ENCODE results near the gene ZBTB32. TPM values are rescaled to one million over a fixed set of nuclear protein-coding genes. Genes with fewer than 3 reads are reported as not detected.

ZBTB32 gene
- total RNA-seq, 1 experiment from 2014 or later = 0.06 TPM

Other genes with a start within 250 kb of the ZBTB32 start
- gene KRTDAP, start 214.1 kb upstream of the ZBTB32 start, total RNA-seq (2014; rRNA removed; shearing (Covaris generic)) = not detected in 2 replicates
- 38.1 and 54.3 TPM in 2 replicates for gene DMKN, start 190.9 kb upstream of the ZBTB32 start, total RNA-seq (2014; rRNA removed; shearing (Covaris generic))
- 0.11 TPM in 1 of 2 replicates, not detected in the other for gene SBSN, start 176.2 kb upstream of the ZBTB32 start, total RNA-seq (2014; rRNA removed; shearing (Covaris generic))
- gene GAPDHS, start 171.1 kb upstream of the ZBTB32 start, total RNA-seq (2014; rRNA removed; shearing (Covaris generic)) = not detected in 2 replicates
- 113 and 114 TPM in 2 replicates for gene TMEM147, start 158.9 kb upstream of the ZBTB32 start, total RNA-seq (2014; rRNA removed; shearing (Covaris generic))
- not detected in 2 replicates for gene ATP4A, start 140.9 kb upstream of the ZBTB32 start, total RNA-seq (2014; rRNA removed; shearing (Covaris generic))
- not detected in 2 replicates for gene PMIS2, start 118.4 kb upstream of the ZBTB32 start, total RNA-seq (2014; rRNA removed; shearing (Covaris generic))
- gene HAUS5, start 91.8 kb upstream of the ZBTB32 start, total RNA-seq (2014; rRNA removed; shearing (Covaris generic)) = 14.9 and 21.3 TPM in 2 replicates
- gene RBM42, start 75.5 kb upstream of the ZBTB32 start, total RNA-seq (2014; rRNA removed; shearing (Covaris generic)) = 129 and 147 TPM in 2 replicates
- not detected in 2 replicates for gene ETV2, start 62.8 kb upstream of the ZBTB32 start, total RNA-seq (2014; rRNA removed; shearing (Covaris generic))
- gene COX6B1, start 56.2 kb upstream of the ZBTB32 start, total RNA-seq (2014; rRNA removed; shearing (Covaris generic)) = 460 and 655 TPM in 2 replicates
- not detected in 2 replicates for gene UPK1A, start 38.0 kb upstream of the ZBTB32 start, total RNA-seq (2014; rRNA removed; shearing (Covaris generic))
- 6.3 and 18.6 TPM in 2 replicates for gene KMT2B, start 13.4 kb downstream of the ZBTB32 start, total RNA-seq (2014; rRNA removed; shearing (Covaris generic))
- gene IGFLR1, start 37.9 kb downstream of the ZBTB32 start, total RNA-seq (2014; rRNA removed; shearing (Covaris generic)) = 2.8 and 3.9 TPM in 2 replicates
- 9.6 and 16.7 TPM in 2 replicates for gene U2AF1L4, start 40.9 kb downstream of the ZBTB32 start, total RNA-seq (2014; rRNA removed; shearing (Covaris generic))
- gene PSENEN, start 41.1 kb downstream of the ZBTB32 start, total RNA-seq (2014; rRNA removed; shearing (Covaris generic)) = 52.4 and 63.9 TPM in 2 replicates
- 13.3 and 13.8 TPM in 2 replicates for gene LIN37, start 44.0 kb downstream of the ZBTB32 start, total RNA-seq (2014; rRNA removed; shearing (Covaris generic))
- 0.06 TPM in 1 of 2 replicates, not detected in the other for gene HSPB6, start 52.5 kb downstream of the ZBTB32 start, total RNA-seq (2014; rRNA removed; shearing (Covaris generic))
- 1.6 and 3.2 TPM in 2 replicates for gene PROSER3, start 53.6 kb downstream of the ZBTB32 start, total RNA-seq (2014; rRNA removed; shearing (Covaris generic))
- 7.0 and 9.0 TPM in 2 replicates for gene ARHGAP33, start 71.0 kb downstream of the ZBTB32 start, total RNA-seq (2014; rRNA removed; shearing (Covaris generic))
- not detected in 2 replicates for gene PRODH2, start 108.3 kb downstream of the ZBTB32 start, total RNA-seq (2014; rRNA removed; shearing (Covaris generic))
- not detected in 2 replicates for gene NPHS1, start 147.9 kb downstream of the ZBTB32 start, total RNA-seq (2014; rRNA removed; shearing (Covaris generic))
- 0.34 and 0.60 TPM in 2 replicates for gene KIRREL2, start 152.4 kb downstream of the ZBTB32 start, total RNA-seq (2014; rRNA removed; shearing (Covaris generic))
- 2.5 and 6.5 TPM in 2 replicates for gene APLP1, start 164.0 kb downstream of the ZBTB32 start, total RNA-seq (2014; rRNA removed; shearing (Covaris generic))
- gene NFKBID, start 196.0 kb downstream of the ZBTB32 start, total RNA-seq (2014; rRNA removed; shearing (Covaris generic)) = 8.5 and 33.9 TPM in 2 replicates
- not detected in 2 replicates for gene HCST, start 198.0 kb downstream of the ZBTB32 start, total RNA-seq (2014; rRNA removed; shearing (Covaris generic))
- not detected in 2 replicates for gene TYROBP, start 203.7 kb downstream of the ZBTB32 start, total RNA-seq (2014; rRNA removed; shearing (Covaris generic))
- gene LRFN3, start 231.8 kb downstream of the ZBTB32 start, total RNA-seq (2014; rRNA removed; shearing (Covaris generic)) = 1.2 and 1.4 TPM in 2 replicates

Data from Daoy (cell line).